Fibroblast of villous mesenchyme (primary cell): ENCODE data around the gene ZMYND10. TPM values are rescaled to one million over a fixed set of nuclear protein-coding genes. Genes with fewer than 3 reads are reported as not detected.

Source experiments
- DNase-seq: peaks from one replicate; pipeline ENCODE4 v3.0.0-alpha.2; 2010; ENCODE audit warnings: low read depth
- H3K4me3 ChIP-seq: 2 replicates; pipeline ENCODE4 v1.5.1; 2011; ENCODE audit warnings: low read depth, mild to moderate bottlenecking, low read length
- CTCF ChIP-seq: IDR thresholded peaks from 2 replicates; pipeline ENCODE4 v1.5.1; 2012; ENCODE audit warnings: low read depth, mild to moderate bottlenecking, low read length; ENCODE audit not compliant: insufficient read depth
- total RNA-seq: library from RNA; depleted of rRNA; stranded (reverse); fragments of >200 nt; gene quantifications from 2 replicates; pipeline ENCODE4 v1.2.3, GENCODE V29; 2012

The ZMYND10 gene
- 0.97 and 1.3 TPM in 2 replicates for total RNA-seq

- DNase-seq = peak; percentile 51
- peak within 1 kb of the TSS; percentile 59 for H3K4me3 ChIP-seq
- no peak for TF ChIP-seq CTCF
Measured at GRCh38 chr3:50345586-50346234, at the start of gene ZMYND10. Gene ZMYND10, minus strand, starts transcription at chr3:50345732. Its CDS starts 153 bp downstream, at chr3:50345579.

DNA sequence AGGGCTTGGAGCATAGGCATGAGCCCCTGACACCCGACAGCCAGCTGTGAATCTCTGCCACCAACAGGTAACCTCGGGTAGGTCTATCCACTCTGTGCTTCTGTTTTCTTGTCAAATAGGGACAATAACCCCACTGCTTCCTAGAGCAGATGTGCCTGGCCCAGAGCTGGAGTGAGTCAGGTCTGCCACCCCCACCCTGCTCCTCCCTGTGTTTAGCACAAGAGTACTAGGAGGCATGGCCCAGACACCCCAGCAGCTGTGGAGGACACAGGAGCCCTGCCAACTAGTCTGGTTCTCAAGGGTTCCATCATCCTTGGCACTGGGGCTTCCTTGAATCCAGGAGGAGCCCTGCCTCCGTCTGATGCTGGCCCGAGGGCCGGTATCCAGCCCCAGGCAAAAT is 47.5 kb upstream of the ZMYND10 start:
- DNase-seq = no peak
- H3K4me3 ChIP-seq = no peak overlapping the region
- TF ChIP-seq CTCF = no peak

- no peak overlapping the region for H3K4me3 ChIP-seq
- DNase-seq = no peak
- no peak for TF ChIP-seq CTCF
Measured at GRCh38 chr3:50392101-50392715, 46.7 kb upstream of the ZMYND10 start.

DNA sequence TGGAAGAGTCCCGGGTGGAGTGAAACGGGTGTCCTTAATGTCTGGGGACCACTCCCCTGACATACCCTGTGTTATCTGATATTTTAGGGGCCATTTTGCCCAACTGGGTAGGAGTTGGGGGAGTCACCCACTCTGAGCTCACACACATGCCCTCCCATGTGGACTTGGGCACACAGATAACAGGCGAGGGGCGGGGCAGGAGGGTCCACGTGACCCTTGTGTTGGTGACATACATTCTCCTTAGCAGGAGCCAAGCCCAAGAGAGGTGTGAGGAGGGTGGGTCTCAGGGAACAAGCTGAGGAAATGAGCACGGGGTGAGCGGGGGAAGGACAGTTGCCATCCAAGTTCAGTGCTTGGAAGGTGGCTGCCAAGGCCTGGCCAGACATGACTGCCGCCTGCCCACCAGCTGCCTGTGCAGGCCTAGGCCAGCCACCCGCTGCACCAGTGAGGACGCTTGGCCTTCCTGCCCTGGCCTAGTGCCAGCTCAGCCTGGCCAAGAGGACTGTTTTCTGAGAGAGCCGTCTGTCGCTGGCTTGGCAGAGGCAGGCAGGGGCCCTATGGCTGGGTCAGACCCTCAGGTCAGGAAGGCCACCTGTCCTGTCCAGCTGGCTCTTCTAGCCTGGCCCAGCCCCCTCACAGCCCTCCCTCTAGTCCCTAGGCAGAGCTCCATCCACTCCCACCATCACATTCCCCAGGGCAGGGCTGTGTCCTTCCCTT is 45.1 kb upstream of the ZMYND10 start:
- DNase-seq = no peak
- H3K4me3 ChIP-seq = no peak overlapping the region
- TF ChIP-seq CTCF = no peak

DNA sequence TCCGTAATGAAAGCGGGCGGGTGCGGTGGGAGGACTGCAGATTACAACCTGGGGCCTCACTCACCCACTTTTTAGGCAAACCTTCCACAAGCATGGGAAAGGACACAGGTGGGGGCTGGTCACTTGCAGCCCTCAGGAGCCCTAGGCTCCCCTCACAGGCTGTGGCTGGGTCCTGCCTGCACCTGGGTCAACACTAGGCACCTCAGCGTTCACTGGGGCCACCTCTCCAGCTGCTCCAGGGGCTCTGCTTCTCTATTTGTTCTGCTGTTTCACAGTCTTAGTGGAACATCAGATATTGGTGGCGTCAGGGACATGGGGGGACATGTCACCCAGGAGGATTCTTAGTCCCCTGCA is 43.9 kb upstream of the ZMYND10 start:
- no peak for DNase-seq
- H3K4me3 ChIP-seq = no peak overlapping the region
- TF ChIP-seq CTCF = no peak

DNA sequence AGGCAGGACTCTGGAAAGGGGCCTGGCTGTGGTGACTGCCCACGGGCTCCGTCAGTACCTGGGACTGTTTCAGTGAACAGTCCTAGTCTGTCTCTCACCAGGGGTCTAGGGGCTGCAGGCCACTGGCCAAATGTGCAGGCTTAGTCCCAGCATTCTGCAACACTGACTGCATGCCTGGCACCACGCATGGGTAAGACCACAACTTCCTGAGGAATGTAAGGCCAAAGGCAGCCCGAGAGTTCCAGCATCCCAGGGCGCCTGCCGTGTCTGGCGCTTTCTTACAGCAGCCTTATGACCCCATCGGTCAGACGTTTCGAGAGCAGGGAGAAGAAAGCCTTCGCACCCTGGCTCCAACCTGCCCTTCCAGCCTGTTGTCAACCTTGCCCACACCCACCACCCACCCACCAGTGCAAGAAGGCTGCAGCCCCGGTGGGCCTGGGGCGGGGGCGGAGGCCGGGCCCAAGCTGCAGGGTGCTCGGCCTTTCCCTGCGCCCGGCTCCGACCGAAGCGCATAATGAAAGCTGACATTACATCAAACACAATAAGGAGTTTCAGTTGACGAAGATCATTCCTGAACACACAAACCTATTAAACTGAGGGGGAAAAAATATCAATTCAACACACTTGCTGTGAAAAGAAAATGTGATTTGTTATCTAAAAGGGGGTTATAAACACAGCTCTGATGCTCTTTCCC is 43.3 kb upstream of the ZMYND10 start:
- no peak for DNase-seq
- H3K4me3 ChIP-seq = no peak overlapping the region

More for the DNA sequence above, 43.3 kb upstream of the ZMYND10 start:
- no peak for TF ChIP-seq CTCF
